Myocyte (in vitro differentiated cells): ENCODE data around the gene CTSL. TPM values are rescaled to one million over a fixed set of nuclear protein-coding genes. Genes with fewer than 3 reads are reported as not detected.
A peak's percentile ranks its signal among the peaks of the same experiment; 100 is the strongest.
"Not testable (repeated sequence)": the region's sequence is repeated elsewhere in the genome, so short reads cannot be mapped to it uniquely, and the experiment has no call there.

Source experiments
- DNase-seq: peaks from one replicate; pipeline ENCODE4 v3.0.0-alpha.2; 2012; ENCODE audit warnings: low read depth
- total RNA-seq: library from RNA; depleted of rRNA; stranded (reverse); fragments of >200 nt; gene quantifications from 2 replicates; pipeline ENCODE4 v1.2.3, GENCODE V29; 2014

Gene CTSL
- total RNA-seq, 1 donor from 2014 or later = 156 TPM

- no peak for DNase-seq
Measured at GRCh38 chr9:87718852-87719612, 6.9 kb upstream of the CTSL start.

- no peak for DNase-seq
Measured at GRCh38 chr9:87720173-87720572, 5.7 kb upstream of the CTSL start.

DNA sequence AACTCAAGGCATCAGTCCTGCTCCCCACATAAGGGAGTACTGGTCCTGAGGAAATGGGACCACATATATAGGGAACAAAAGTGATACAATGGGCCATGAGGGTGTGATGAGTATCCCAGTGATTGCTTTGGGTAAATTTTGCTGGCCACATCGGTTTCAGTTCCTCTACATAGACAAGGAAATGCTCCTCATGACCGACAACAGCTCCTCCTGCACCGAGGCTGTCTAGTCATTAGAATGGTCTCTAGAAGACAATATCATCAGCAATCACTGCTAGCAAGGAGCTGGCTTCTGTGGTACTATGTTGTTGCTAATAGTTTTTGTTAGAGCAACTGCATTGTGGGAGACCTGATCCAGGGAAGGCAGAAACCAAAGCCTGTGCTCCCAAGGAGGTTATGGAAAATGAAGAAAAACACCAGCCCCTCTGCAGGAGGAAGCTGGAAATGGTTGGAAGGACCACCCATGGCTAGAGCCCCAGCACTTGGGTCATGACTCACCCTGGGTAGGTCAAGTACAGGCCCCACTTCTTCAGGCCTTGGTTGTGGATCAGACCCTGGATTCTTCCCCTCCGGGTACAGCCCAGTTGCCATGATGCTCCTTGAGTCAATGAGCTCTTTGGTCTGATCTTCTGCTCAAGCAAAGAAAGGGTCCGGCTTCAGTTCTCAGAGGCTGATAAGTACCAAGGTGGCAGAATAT, 3.4 kb upstream of the CTSL start:
- DNase-seq = no peak

DNA sequence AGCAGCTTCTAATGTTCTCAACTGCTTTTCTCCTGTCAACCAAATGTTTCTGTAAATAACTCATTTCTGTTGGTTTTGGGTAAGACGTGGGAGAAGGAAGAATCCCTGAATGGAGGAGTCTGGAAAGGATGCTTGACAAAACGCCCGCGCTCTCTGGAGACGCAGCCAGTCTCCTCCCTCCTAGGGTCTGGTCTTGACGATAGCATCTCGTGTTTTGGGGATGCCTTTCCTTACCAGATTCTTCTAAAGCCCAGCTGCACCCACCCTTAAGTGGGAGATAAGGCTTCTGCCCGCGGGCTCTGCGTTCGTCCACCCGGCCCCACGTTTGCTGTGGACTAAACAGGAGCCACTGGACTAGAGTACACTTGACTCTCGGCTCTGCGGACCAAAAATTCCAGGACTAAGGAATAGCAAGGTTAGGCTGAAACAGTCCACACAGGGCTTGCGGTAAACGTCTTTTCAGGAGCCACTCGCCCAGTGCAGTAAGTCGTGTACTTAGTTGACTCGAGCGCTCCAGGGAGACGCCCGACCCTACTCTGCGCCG, 491 bp upstream of the CTSL start:
- DNase-seq = peak; percentile 42

DNA sequence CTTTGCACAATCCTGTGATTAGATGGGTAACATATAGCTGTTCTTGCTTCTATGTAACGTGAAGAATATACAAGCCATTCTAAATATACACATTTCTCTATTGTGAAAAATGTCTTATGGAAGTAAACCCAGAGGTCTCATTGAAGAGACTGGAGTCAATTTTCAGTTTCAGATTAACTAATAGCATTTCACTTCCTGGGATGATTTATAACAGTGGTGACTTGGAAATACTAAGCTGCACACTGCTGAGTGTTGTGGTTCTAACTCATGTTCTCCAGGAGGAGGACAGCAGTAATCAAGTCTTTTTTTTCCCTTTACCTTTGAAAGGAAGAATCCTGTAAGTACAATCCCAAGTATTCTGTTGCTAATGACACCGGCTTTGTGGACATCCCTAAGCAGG, 3.3 kb downstream of the CTSL start:
- no peak for DNase-seq

DNA sequence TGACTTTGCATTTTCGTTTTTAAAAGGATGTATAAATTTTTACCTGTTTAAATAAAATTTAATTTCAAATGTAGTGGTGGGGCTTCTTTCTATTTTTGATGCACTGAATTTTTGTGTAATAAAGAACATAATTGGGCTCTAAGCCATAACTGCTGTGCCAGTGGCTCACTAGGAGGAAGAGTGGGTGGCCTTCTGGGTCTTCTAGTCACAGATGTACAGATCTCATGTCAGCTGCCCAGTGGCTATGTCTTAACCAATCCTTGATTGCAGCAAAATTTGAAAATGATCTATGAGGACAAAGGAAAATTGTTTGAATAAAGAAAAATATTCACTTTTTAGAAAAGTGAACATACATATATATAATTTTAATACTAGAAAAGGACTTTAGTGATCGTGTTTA, 5.4 kb downstream of the CTSL start:
- no peak for DNase-seq

DNA sequence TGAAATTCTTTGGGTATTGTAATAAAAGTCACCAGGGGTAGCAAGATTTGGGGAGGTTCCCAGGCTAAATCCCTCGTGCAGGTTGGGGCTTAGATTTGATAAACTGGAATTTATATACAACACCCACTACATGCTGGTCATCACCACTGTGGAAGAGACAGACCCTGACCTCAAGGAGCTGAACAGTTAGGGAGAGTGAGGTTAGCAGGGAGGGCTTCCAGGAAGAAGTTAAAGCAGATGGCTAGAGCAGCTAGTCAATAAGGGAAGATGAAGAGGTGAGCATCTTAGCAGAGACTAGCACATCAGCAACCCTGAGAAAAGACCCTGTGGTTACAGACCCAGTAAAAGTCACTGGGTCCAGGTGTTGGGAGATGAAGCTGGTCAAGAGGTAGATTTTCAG, 6.4 kb downstream of the CTSL start:
- DNase-seq = no peak

- DNase-seq = peak; percentile 63
Measured at GRCh38 chr9:87732756-87733155, 6.8 kb downstream of the CTSL start.

GRCh38 chr9:87733273-87734052, 7.5 kb downstream of the CTSL start:
- DNase-seq = no peak

DNA sequence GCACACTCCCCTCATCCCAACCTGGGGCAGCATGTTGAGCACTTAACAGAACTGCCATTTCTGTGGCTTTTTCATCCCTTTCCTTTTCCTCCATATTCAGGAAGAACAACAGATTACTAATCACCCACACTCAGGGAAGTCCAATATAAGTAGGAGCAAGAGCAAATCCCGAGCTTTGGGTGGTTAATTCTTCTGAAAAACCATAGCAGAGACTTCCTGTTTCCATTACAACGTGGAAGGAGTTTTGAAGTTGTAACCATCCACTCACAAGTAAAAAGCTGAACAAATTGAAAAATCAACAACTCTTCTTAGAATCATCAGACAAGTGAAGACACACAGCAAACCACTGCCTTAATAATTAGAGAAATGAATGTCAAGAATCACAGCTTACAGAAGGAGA, 8.2 kb downstream of the CTSL start:
- DNase-seq = no peak

- no peak for DNase-seq
Measured at GRCh38 chr9:87739546-87739945, 13.6 kb downstream of the CTSL start.

DNA sequence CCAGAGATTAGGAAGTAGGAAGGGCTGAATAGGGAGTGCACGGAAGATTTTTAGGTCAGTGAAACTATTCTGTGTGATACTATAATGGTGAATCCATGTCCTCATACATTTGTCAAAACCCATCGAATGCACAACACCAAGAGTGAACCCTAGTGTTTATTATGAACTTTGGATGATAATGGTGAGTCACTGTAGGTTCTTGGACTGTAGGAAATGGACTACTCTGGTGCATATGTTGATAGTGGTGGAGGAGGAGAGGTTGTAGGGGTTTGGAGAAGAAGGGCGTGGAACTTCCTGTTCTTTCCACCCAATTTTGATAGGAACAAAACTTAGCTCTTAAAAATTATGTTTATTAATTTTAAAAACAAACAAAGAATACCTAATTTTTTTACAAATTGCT, 14.3 kb downstream of the CTSL start:
- DNase-seq = no peak

DNA sequence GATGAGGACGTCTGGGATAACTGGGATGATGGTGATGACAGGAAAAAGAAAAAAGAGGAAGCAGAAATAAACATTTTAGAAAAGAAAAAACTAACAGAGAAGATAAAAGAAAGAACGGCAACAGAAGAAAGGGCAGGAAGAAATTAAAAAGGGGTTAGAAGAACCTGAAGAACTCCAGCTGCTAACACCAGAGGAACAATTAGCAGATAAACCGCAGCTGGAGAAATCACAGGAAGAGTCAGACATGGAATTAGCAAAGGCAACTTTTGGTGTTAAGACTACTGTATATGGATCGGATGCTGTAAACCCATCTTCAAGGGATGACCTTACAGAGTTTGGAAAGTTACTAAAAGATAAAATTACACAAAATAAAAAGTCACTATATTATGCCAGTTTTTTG, 15.4 kb downstream of the CTSL start:
- no peak for DNase-seq

DNA sequence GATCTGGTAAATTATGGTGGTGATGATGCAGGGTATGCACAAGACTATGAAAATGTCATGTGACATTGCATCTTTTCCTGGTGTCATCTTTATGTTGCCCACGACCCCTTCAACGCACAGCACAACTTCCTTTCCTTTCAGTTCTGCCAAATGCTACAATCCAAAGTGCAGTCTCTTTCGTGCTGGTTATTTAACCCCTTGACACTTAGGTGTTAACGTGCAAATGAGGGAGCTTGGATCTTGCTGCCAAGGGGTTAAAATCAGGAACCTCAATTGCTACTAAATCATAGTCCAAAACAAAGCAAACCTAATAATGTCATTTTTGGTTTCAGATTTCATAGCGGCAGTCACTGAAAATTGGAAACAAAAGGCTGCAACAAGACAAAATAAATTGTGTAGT, 16.0 kb downstream of the CTSL start:
- DNase-seq = no peak

DNA sequence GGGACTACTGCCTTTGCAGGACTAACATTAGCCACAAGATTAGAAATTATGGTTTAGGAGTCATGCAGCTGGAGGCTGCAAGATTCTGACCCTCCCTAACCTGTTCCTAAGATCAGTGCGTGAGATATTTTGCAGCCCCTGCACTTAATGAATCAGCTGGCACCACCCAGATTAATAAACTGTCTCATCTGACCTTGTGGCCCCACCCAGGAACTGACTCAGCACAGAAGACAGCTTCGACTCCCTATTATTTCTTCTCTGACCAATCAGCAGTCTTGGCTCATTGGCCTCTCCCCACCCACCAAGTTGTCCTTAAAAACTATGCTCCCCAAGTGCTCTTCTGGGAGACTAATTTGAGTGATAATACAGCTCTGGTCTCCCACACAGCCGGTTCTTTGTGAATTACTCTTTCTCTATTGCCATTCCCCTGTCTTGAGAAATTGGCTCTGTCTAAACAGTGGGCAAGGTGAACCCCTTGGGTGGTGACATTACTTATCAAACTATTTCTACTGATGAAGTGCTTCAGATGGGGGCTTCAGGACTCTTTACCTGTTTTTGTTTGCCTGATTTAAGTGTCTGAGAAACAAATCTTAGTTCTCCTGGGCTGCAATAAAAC, 17.0 kb downstream of the CTSL start:
- DNase-seq = no peak

GRCh38 chr9:87744247-87744646, 18.3 kb downstream of the CTSL start:
- not testable (repeated sequence) for DNase-seq

GRCh38 chr9:87746186-87746585, 20.3 kb downstream of the CTSL start:
- no peak for DNase-seq

DNA sequence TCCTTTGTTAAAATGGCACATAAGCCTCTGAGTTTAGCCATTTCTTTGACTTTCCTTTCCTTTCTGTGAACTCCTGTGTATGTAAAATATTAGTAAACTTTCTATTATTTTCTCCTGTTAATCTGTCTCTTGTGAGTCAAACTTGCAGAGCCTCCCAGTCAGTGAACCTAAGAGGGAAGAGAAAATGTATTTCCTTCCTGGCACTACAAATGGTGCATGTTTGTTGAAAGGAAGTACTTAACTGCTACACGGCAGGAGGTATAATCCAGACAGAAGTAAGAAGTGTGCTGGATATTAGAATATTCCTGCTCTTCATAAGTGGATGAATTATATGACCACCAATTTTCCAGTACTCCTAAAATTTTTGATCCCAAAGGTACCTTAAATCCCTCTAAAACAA, 23.0 kb downstream of the CTSL start:
- no peak for DNase-seq

GRCh38 chr9:87749335-87750035, 23.6 kb downstream of the CTSL start:
- no peak for DNase-seq

- DNase-seq = no peak
Measured at GRCh38 chr9:87750726-87751125, 24.8 kb downstream of the CTSL start.

- no peak for DNase-seq
Measured at GRCh38 chr9:87751423-87751822, 25.5 kb downstream of the CTSL start.
